Measurements from ENCODE around the gene MALAT1. TPM values are rescaled to one million over a fixed set of nuclear protein-coding genes. Genes with fewer than 3 reads are reported as not detected.

Gene MALAT1
- total RNA-seq, 1 donor from 2014 or later = 7,191 TPM

- intact Hi-C loops (cut with micrococcal nuclease) = loop anchor here (10.0 kb wide), 1 partner anchor 48 kb away; the partner anchor contains the start of gene KCNK7
- DNase-seq = peak; percentile 89
- ATAC-seq = peak; percentile 76
These were observed 47.5 kb downstream of the MALAT1 start for GRCh38 chr11:65546217-65546958.

DNA sequence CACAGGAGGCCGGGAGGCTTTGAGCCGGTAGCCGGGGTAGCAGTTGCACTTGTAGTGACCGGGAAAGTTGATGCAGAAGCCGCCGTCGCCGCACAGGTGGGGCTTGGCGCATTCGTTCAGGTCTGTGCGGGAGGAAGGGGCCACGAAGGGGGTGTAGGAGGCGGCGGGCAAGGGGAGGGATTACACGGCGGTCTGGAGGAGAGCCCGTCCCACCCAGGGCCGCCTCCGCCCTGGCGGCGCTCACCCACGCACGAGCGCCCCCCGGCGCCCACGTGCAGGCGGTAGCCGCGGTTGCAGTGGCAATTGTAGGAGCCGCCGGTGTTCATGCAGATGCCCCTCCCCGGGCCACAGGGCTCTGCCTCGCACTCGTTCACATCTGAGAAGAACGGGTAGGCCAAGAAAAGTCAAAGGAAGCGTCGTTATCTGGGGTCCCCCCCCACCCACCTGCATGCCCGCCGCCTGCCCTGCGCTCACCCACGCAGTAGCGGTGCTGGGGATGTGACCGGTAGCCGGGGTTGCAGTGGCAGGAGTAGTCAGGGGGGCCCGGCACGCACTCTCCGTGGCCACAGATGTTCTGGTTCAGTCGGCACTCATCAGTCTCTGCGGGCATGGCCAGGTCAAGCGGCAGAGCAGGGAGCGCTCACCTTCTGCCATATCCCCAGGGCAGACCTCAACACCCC lies 48.7 kb downstream of the MALAT1 start:
- DNase-seq = no peak
- intact Hi-C loops (cut with micrococcal nuclease) = loop anchor here (10.0 kb wide), 1 partner anchor 47 kb away; the partner anchor contains the start of gene KCNK7
- ATAC-seq = no peak

- no peak for DNase-seq
- intact Hi-C loops (cut with micrococcal nuclease) = loop anchor here (10.0 kb wide), 1 partner anchor 46 kb away; the partner anchor contains the start of gene KCNK7
- ATAC-seq = no peak
These were observed 49.5 kb downstream of the MALAT1 start for GRCh38 chr11:65548395-65548794.

DNA sequence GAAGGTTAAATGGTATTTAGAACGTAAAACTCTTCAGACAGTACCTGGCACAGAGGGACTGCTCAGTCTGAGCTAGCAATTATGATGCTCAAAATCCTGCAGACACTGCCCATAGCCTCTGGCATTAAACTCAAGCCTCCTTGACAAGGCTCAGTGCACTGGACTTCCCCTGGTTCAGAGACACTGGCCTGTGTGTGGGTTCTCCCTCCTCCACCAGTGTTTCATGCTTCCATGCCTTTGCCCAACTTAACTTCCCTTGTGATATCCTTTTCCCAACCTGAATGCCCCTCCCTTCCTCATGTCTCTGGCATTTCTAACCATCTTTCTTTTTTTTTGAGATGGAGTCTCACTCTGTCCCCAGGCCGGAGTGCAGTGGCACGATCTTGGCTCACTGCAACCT lies 50.3 kb downstream of the MALAT1 start:
- ATAC-seq = no peak
- intact Hi-C loops (cut with micrococcal nuclease) = loop anchor here (10.0 kb wide), 1 partner anchor 46 kb away; the partner anchor contains the start of gene KCNK7

GRCh38 chr11:65551572-65552387 lies 52.9 kb downstream of the MALAT1 start:
- ATAC-seq = peak; percentile 40
- peak; percentile 67 for DNase-seq
- intact Hi-C loops (cut with micrococcal nuclease) = no loop called here

More for the DNA sequence above, 50.3 kb downstream of the MALAT1 start:
- no peak for DNase-seq

- intact Hi-C loops (cut with micrococcal nuclease) = no loop called here
- ATAC-seq (no peak), DNase-seq (no peak)
These were observed 53.6 kb downstream of the MALAT1 start for GRCh38 chr11:65552388-65552951.

DNA sequence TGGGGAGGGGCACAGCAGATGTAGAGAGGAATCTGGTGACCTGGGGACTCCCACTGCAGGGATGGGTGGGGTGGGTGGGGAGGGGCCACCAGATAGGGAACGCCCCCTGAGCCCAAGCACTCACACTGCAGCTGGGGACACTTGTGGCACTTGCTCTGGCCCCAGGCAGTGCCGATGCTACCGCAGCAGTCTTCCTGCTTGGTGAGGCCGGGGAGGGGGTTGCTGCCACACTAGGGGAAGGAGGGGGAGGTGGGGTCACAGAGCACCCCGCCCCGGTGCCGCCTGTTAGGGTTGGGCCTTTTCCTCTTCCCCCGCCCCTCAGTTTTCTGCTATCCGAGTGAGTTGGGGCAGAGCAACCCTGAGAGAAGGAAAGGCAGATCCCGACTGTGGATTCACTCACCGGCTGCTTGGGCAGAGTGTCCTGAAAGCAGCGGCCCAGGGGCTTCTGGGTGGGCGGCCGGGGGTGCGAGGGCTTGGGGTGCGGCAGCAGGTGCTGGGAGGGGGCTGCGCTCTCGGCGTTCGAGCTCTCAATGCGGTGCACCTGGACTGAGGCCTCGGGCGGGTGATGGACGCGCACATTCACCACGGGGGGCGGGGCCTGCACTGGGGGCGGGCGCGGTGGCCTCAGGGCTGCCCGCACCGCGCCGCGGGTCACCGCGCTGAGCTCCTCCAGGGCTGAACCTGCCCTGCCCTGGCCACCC lies 54.6 kb downstream of the MALAT1 start:
- intact Hi-C loops (cut with micrococcal nuclease) = no loop called here
- DNase-seq = no peak

GRCh38 chr11:65554057-65554818 lies 55.4 kb downstream of the MALAT1 start:
- intact Hi-C loops (cut with micrococcal nuclease) = no loop called here
- ATAC-seq = no peak
- DNase-seq = no peak

More for the DNA sequence above, 54.6 kb downstream of the MALAT1 start:
- ATAC-seq = no peak

GRCh38 chr11:65554842-65555430 lies 56.1 kb downstream of the MALAT1 start:
- DNase-seq (no peak), ATAC-seq (no peak)
- intact Hi-C loops (cut with micrococcal nuclease) = no loop called here

DNA sequence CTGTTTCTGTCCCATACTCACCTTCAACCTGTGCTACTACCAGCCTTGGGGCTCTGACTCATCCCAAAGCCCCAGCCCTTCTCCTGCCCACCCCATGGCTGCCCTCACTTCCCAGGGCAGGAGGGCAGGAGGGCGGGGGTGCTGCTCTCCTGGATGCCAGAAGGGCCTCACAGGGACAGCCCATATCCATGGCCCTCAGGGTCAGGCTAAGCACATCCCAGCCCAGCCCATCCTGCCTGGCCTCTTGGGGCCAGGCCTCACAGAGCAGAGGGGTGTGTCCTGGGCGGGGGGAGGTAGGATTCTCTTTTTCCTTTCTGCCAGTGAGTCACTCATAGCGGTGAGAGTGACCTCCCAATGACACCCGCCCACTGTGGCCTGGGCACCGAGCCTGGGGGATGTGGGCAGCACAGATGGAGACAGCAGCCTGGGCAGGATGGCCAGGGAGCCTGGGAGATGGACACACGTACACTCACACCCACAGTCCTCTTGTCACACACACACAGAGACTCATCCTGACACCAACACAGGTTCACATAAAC lies 56.9 kb downstream of the MALAT1 start:
- DNase-seq (peak; percentile 71), ATAC-seq (peak; percentile 2)
- intact Hi-C loops (cut with micrococcal nuclease) = no loop called here

Other genes with a start within 250 kb of the MALAT1 start
- gene POLA2, start 237.1 kb upstream of the MALAT1 start, total RNA-seq = 3.5 TPM
- 13.0 TPM for gene CDC42EP2, start 184.2 kb upstream of the MALAT1 start, total RNA-seq
- gene DPF2, start 165.2 kb upstream of the MALAT1 start, total RNA-seq = 53.9 TPM
- gene TIGD3, start 144.3 kb upstream of the MALAT1 start, total RNA-seq = 0.97 TPM
- gene SLC25A45, start 116.4 kb upstream of the MALAT1 start, total RNA-seq = 4.6 TPM
- 9.7 TPM for gene FRMD8, start 112.4 kb upstream of the MALAT1 start, total RNA-seq
- 508 TPM for gene NEAT1, start 76.2 kb upstream of the MALAT1 start, total RNA-seq
- 60.4 TPM for gene SCYL1, start 26.0 kb downstream of the MALAT1 start, total RNA-seq
- gene LTBP3, start 59.3 kb downstream of the MALAT1 start, total RNA-seq = 77.5 TPM
- 25.0 TPM for gene ZNRD2, start 71.4 kb downstream of the MALAT1 start, total RNA-seq
- gene FAM89B, start 73.5 kb downstream of the MALAT1 start, total RNA-seq = 39.3 TPM
- 57.3 TPM for gene EHBP1L1, start 77.0 kb downstream of the MALAT1 start, total RNA-seq
- gene KCNK7, start 96.8 kb downstream of the MALAT1 start, total RNA-seq = 0.94 TPM
- 39.0 TPM for gene MAP3K11, start 115.2 kb downstream of the MALAT1 start, total RNA-seq
- 11.8 TPM for gene PCNX3, start 116.7 kb downstream of the MALAT1 start, total RNA-seq
- 32.0 TPM for gene SIPA1, start 139.1 kb downstream of the MALAT1 start, total RNA-seq
- 40.1 TPM for gene RELA, start 163.9 kb downstream of the MALAT1 start, total RNA-seq
- 50.1 TPM for gene KAT5, start 213.2 kb downstream of the MALAT1 start, total RNA-seq
- 42.4 TPM for gene RNASEH2C, start 221.8 kb downstream of the MALAT1 start, total RNA-seq

All from left ventricle myocardium superior (tissue), 1 donor.